Caco-2 (cell line): ENCODE data around the gene CENPX. TPM values are rescaled to one million over a fixed set of nuclear protein-coding genes. Genes with fewer than 3 reads are reported as not detected.

Experiments used
- BruUV-seq: library from RNA; stranded (reverse); fragments of 400-500 nt; replicated peaks from 2 replicates; lab custom pipeline; 2021; lab: Mats Ljungman, UMichigan
- CTCF ChIA-PET: fragments of 300-600 bp; sonication (Branson Sonifier 250); formaldehyde crosslinking; loops from one replicate; lab custom pipeline; 2022; ENCODE audit warnings: antibody characterized with exemption; lab: Charles Lee
- POLR2A ChIA-PET: fragments of 300-600 bp; sonication (Branson Sonifier 250); formaldehyde crosslinking; loops from one replicate; lab custom pipeline; 2022; ENCODE audit warnings: antibody characterized with exemption; lab: Charles Lee
- DNase-seq, 2 experiments: peaks; one replicate each; pipeline versions ENCODE4 v3.0.0 to v3.0.0-alpha.2; 2020 to 2022
- H3K27me3 ChIP-seq: replicated peaks from 2 replicates; pipeline ENCODE4 v1.6.0; 2011; ENCODE audit warnings: low read length; ENCODE audit not compliant: control insufficient read depth, insufficient read depth
- H3K36me3 ChIP-seq: 2 replicates; pipeline ENCODE4 v1.5.1; 2011; ENCODE audit warnings: low read length; ENCODE audit not compliant: control insufficient read depth, insufficient read depth
- H3K4me1 ChIP-seq: fragments of 250-450 bp; sonication (Bioruptor Pico); 2 replicates; pipeline ENCODE4 v1.5.1; 2020; ENCODE audit warnings: mild to moderate bottlenecking
- H3K4me3 ChIP-seq: 2 replicates; pipeline ENCODE4 v1.5.1; 2011; ENCODE audit warnings: low read depth, mild to moderate bottlenecking, control low read depth, low read length
- H3K9me3 ChIP-seq: fragments of 250-450 bp; sonication (Bioruptor Pico); 2 replicates; pipeline ENCODE4 v1.5.1; 2020; ENCODE audit warnings: mild to moderate bottlenecking, moderate library complexity
- H3K27ac Mint-ChIP-seq: one replicate; pipeline ENCODE4 v1.8.0; 2022; ENCODE audit warnings: mixed read lengths; ENCODE audit not compliant: unreplicated experiment
- H3K27me3 Mint-ChIP-seq: one replicate; pipeline ENCODE4 v1.8.0; 2022; ENCODE audit warnings: mixed read lengths; ENCODE audit not compliant: insufficient read depth, unreplicated experiment
- H3K36me3 Mint-ChIP-seq: one replicate; pipeline ENCODE4 v1.8.0; 2022; ENCODE audit warnings: mild to moderate bottlenecking, mixed read lengths; ENCODE audit not compliant: insufficient read depth, unreplicated experiment
- H3K4me1 Mint-ChIP-seq: one replicate; pipeline ENCODE4 v1.8.0; 2022; ENCODE audit warnings: low read depth, mixed read lengths; ENCODE audit not compliant: unreplicated experiment
- H3K4me3 Mint-ChIP-seq: one replicate; pipeline ENCODE4 v1.8.0; 2022; ENCODE audit warnings: mild to moderate bottlenecking, moderate library complexity, mixed read lengths; ENCODE audit not compliant: unreplicated experiment
- H3K9me3 Mint-ChIP-seq: one replicate; pipeline ENCODE4 v1.8.0; 2022; ENCODE audit warnings: mixed read lengths; ENCODE audit not compliant: unreplicated experiment
- intact Hi-C: fragments of 100-400 bp; cut with micrococcal nuclease; formaldehyde crosslinking; loops from one replicate; pipeline ENCODE4 v1.10.0; 2022; ENCODE audit not compliant: unreplicated experiment
- total RNA-seq: library from RNA; stranded (reverse); gene quantifications from 2 replicates; pipeline ENCODE4 v1.2.3, GENCODE V29; 2022
- TF ChIP-seq, protein P1 (sequence below), 2 experiments: fragments of 200-600 bp in 1 of 2; IDR thresholded peaks; 1 replicate in 1 of 2; 2 replicates in 1 of 2; pipeline versions ENCODE4 v1.5.1 to v1.8.0; 2011 to 2022; ENCODE audit warnings: antibody characterized with exemption in 1 of 2, control low read depth in 1 of 2, inconsistent platforms in 1 of 2, low read depth in 1 of 2, low read length in 1 of 2, mild to moderate bottlenecking in 1 of 2, moderate library complexity in 1 of 2; ENCODE audit not compliant: insufficient read depth in 1 of 2, severe bottlenecking in 1 of 2, unreplicated experiment in 1 of 2

CENPX gene
- total RNA-seq, 1 experiment from 2014 or later: 85.3 TPM

DNA sequence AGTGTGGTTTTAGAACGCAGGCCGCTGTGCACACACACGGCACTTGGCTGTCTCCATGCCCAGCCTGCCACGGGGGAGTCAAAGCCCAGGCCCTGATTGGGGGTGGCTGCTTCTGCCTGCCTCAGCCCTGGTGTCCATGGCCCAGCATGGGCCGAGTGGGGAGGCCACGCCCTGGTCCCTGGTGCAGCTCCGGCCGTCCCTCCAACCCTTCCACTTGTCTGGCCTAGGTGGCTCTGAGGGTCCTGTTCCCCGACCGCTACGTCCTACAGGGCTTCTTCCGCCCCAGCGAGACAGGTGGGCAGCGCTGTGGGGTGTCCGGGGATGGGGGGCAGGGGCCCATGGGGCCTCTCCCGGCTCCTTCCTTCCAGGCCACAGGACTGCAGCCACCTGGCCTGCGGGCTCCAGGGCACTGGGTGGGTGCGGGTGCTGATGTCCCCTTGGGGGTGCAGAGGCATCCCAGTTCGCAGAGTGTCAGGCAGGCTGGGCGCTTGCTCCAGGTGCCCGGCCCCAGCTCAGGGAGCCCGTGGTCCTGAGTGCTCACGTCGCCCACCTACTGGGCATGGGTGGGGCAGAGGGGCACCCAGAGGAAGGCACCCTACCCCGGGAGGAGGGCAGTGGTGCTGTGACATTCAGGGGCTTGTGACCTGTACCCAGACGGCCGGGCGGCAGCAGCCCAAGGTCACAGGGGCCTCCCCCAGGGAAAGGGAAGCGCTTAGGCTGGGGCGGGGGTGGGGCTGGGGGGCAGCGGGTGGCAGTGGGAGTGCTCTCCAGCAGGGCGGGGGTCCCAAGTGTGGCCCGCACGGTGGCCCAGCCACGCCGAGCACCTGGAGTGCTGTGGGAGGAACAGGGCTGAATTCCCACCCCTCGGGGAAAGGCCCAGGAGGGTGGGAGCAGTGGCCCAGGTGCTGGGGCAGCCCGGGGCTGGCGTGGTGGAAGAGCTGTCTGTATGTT lies 11.8 kb downstream of the CENPX start:
- ChIA-PET POLR2A (no interaction called here), CTCF (interaction anchor here (0.6 to 0.7 kb wide), 2 partner anchors 19 to 143 kb away, joined by 3 to 8 read pairs; no protein-coding TSS in a partner anchor)
- no peak overlapping the region for H3K4me3 Mint-ChIP-seq
- intact Hi-C loops: no loop called here
- H3K9me3 Mint-ChIP-seq: no peaks in the 10 kb centered on the region
- no peaks in the 10 kb centered on the region for H3K36me3 ChIP-seq
- no TSS peak for BruUV-seq
- peaks cover 20% of the 10 kb centered on the region for H3K36me3 Mint-ChIP-seq
- H3K4me1 ChIP-seq: 0 out of 2 replicates have a peak, but pooled peaks cover 4% of the 10 kb centered on the region
- H3K4me1 Mint-ChIP-seq: no peaks in the 10 kb centered on the region
- DNase-seq: no peak
- no peak overlapping the region for H3K4me3 ChIP-seq
- H3K27me3 ChIP-seq: no peaks in the 10 kb centered on the region
- H3K27me3 Mint-ChIP-seq: no peaks in the 10 kb centered on the region
- TF ChIP-seq, protein P1, sequence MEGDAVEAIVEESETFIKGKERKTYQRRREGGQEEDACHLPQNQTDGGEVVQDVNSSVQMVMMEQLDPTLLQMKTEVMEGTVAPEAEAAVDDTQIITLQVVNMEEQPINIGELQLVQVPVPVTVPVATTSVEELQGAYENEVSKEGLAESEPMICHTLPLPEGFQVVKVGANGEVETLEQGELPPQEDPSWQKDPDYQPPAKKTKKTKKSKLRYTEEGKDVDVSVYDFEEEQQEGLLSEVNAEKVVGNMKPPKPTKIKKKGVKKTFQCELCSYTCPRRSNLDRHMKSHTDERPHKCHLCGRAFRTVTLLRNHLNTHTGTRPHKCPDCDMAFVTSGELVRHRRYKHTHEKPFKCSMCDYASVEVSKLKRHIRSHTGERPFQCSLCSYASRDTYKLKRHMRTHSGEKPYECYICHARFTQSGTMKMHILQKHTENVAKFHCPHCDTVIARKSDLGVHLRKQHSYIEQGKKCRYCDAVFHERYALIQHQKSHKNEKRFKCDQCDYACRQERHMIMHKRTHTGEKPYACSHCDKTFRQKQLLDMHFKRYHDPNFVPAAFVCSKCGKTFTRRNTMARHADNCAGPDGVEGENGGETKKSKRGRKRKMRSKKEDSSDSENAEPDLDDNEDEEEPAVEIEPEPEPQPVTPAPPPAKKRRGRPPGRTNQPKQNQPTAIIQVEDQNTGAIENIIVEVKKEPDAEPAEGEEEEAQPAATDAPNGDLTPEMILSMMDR (IDR thresholded peaks at IDR 0.05; ENCODE audit: insufficient read depth in 1 of 2, low read depth in 1 of 2, low read length in 1 of 2, severe bottlenecking in 1 of 2, unreplicated experiment in 1 of 2): no peak
- H3K27ac Mint-ChIP-seq: no peak overlapping the region
- no peaks in the 10 kb centered on the region for H3K9me3 ChIP-seq

DNA sequence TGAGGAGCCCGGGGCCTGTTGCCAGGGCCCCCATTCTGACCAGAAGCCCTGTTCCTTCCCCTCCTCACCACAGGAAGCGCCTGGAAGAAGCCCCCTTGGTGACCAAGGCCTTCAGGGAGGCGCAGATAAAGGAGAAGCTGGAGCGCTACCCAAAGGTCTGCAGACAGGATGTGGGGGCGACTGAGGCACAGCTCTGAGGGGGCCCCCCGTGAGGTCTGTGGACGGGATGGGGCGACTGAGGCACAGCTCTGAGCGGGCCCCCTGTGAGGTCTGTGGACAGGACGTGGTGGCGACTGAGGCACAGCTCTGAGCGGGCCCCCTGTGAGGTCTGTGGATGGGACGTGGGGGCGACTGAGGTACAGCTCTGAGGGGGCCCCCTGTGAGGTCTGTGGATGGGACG lies 13.3 kb downstream of the CENPX start:
- Histone ChIP-seq H3K27me3 (no peaks in the 10 kb centered on the region), H3K9me3 (no peaks in the 10 kb centered on the region), H3K4me3 (no peak overlapping the region), H3K4me1 (peaks cover 4% of the 10 kb centered on the region; the same call in 1 of the 2 replicates), H3K36me3 (no peaks in the 10 kb centered on the region)
- Mint-ChIP-seq H3K9me3 (no peaks in the 10 kb centered on the region), H3K4me1 (no peaks in the 10 kb centered on the region), H3K27ac (no peak overlapping the region), H3K4me3 (no peak overlapping the region), H3K27me3 (no peaks in the 10 kb centered on the region), H3K36me3 (peaks cover 17% of the 10 kb centered on the region)
- intact Hi-C loops: no loop called here
- DNase-seq: no peak
- ChIA-PET CTCF (no interaction called here), POLR2A (no interaction called here)
- no TSS peak for BruUV-seq
- TF ChIP-seq, protein P1 (IDR thresholded peaks at IDR 0.05; ENCODE audit: insufficient read depth in 1 of 2, low read depth in 1 of 2, low read length in 1 of 2, severe bottlenecking in 1 of 2, unreplicated experiment in 1 of 2): no peak

DNA sequence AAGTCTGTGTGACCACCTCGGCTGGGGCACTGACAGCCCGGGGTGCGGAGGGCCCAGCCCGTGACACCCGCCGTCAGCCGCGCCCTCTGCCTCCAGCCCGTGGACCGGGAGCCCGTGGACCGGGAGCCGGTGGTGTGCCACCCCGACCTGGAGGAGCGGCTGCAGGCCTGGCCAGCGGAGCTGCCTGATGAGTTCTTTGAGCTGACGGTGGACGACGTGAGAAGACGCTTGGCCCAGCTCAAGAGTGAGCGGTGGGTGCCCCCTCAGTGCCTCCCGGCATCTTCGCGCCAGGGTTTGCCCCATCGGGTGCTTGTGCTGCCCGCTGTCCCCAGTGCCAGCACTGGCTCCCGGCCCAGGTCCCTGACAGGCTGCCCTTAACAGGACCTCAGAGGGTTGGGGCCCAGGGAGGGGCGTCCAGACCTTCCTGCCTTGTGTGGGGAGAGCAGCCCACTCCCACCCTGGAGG lies 13.7 kb downstream of the CENPX start:
- CTCF ChIA-PET: no interaction called here
- intact Hi-C loops: no loop called here
- no peak overlapping the region for H3K4me3 Mint-ChIP-seq
- no peaks in the 10 kb centered on the region for H3K27me3 ChIP-seq
- TF ChIP-seq, protein P1 (IDR thresholded peaks at IDR 0.05; ENCODE audit: insufficient read depth in 1 of 2, low read depth in 1 of 2, low read length in 1 of 2, severe bottlenecking in 1 of 2, unreplicated experiment in 1 of 2): no peak
- peaks cover 8% of the 10 kb centered on the region; the same call in 1 of the 2 replicates for H3K4me1 ChIP-seq
- H3K9me3 Mint-ChIP-seq: no peaks in the 10 kb centered on the region
- DNase-seq: no peak
- H3K27ac Mint-ChIP-seq: no peak overlapping the region
- POLR2A ChIA-PET: no interaction called here
- no peak overlapping the region for H3K4me3 ChIP-seq
- peaks cover 15% of the 10 kb centered on the region for H3K36me3 Mint-ChIP-seq
- H3K27me3 Mint-ChIP-seq: no peaks in the 10 kb centered on the region
- H3K36me3 ChIP-seq: no peaks in the 10 kb centered on the region
- H3K4me1 Mint-ChIP-seq: no peaks in the 10 kb centered on the region
- H3K9me3 ChIP-seq: no peaks in the 10 kb centered on the region
- BruUV-seq: no TSS peak
